HG02610 (cell line): ENCODE data around the gene PTPRN2.
"Not testable (repeated sequence)": the region's sequence is repeated elsewhere in the genome, so short reads cannot be mapped to it uniquely, and the experiment has no call there.

Experiments used
- ATAC-seq: cut with Tn5 transposase; IDR thresholded peaks from one replicate; pipeline ENCODE4 v1.9.1; 2021; ENCODE audit warnings: mild to moderate bottlenecking, moderate library complexity; ENCODE audit not compliant: unreplicated experiment

PTPRN2 gene

GRCh38 chr7:157908006-157908782 is 679.4 kb downstream of the PTPRN2 start:
- no peak for ATAC-seq

- no peak for ATAC-seq
These were observed 680.5 kb downstream of the PTPRN2 start for GRCh38 chr7:157907091-157907490.

DNA sequence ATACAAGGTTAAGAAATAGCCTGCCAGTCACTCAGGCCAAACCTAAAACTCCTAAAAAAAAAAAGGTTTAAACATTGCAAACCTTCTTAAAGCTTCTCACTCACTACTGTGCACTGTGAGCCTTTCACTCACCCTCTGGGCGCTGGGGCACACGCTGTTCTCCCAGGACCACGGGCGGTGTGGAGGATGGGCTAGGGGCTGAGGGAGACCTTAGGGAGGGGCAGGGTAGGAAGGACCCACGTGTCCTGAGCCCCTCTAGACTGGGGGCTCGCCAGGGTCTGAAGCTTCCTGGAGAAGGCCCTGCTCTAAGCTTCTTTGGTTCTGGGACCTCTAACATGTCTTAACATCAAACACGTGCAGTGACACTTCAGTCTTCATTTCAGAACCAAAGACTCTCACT is 681.0 kb downstream of the PTPRN2 start:
- no peak for ATAC-seq

DNA sequence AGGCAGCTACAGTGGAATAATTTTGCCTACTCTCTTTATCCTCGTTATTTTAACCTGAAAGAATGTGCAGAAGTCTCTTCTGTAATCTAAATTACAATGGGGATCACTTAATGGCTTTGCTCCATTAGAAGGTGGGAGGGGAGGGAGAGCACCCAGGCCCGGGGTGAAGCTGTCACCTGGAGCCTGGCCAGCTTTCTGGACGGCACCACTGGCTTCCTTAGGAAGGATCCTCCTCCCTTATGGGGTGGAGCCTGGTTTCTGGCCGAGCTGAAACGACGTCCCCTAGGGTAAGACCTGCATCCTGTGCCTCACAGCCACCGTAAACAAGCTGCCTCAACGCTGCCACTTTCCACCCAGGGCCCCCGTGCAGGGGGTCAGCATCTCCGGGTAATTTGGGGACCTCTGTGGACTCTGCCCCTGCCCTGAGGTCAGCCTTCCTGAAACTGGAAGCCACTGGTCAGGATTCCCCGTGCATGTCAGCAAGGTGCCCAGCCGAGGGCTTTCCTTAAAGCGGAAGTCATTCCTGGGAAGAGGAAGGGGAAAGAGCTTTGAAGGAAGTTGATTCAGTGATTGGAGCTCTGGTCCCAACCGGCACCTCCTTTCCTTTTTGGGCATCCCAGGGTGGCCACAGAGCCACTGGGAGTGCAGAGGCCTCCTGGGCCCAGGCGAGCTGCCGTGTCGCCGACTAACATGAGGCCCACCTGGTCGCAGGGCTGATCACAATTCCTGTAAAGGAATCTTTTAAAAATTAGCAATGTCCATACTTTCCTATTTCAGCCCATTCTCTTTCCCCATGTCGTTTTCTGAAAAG is 681.8 kb downstream of the PTPRN2 start:
- no peak for ATAC-seq

DNA sequence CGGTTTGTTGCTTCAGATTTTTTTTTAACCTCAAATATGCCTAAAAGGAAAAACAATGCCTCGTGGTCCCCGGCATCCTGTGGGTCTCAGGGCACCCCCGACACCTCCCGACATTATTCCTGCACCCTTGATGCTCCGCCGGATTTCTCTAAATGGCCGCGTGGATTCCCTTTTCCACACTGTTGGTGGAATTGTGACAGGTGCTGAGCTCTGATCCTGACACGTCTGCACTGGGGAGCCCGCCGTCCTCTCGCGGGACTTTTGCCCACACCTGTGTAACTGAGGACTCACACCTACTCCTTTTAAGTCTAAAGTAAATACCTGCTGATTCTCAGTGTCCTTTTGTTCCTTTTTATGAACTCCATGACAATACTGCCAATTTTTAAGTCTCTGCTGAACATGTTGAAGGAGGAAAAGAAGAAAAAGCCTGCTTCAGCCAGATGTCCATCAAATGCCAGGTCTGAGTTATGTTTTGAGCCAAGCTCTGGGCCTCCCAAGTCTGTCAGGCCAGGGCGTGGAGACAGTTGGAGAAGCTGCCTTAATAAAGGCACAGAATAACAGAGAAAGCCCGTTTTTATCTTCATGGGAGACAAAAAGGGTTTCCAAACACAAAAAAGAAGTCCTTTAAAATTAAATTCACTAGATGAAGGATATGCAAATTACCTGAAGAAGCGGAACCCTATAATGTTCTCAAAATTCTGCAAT is 682.6 kb downstream of the PTPRN2 start:
- no peak for ATAC-seq

DNA sequence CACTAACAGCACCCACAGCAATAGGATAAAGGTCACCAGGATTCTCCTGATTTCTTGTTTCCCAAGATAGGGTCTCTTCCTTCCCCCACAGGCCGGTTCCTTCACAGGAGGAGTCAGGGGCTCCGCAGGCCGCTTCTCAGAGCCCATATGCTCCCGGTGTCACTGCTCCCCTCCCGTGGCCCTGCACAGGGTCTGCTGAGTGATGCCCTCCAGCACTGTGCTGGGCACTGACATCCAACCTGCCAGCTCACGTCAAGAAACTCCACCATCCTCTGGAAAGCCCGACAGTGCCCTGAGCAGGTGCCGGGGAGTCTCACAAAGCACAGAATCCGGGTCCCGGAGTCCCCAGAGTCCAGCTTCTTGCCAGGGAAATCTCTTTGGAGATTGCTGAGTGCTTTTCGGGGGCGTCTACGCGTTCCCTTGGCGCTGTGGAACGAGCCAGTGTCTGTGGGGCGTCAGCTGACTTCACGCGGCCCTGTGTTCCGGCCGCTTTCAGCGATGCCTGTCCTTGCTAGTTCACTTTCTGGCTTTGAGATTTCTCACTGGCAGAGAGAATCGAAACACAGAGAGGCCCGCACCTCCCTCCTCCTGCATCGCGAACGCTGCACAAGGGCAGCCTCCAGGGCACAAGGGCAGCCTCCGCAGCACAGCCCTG is 683.3 kb downstream of the PTPRN2 start:
- no peak for ATAC-seq

DNA sequence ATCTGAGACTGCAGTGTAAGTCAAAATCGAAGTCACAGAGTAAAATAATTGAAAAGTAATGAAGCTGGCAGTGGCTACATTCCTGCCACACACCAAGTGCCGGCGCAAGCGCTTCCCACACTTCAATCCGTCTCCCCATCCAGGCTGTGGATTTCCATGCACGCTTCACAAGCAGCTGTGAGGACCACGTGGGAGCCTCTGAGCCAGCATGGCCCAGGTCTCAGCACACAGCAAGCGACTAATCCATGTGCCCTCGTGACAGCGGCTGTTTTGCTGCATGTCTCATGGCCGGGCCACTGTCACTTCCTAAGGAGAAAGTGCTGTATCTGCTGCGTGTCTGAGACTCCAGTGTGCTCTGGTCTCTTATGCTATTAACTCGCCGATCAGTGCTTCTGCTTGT is 683.9 kb downstream of the PTPRN2 start:
- no peak for ATAC-seq

GRCh38 chr7:157903296-157903695 is 684.3 kb downstream of the PTPRN2 start:
- ATAC-seq, result no peak

DNA sequence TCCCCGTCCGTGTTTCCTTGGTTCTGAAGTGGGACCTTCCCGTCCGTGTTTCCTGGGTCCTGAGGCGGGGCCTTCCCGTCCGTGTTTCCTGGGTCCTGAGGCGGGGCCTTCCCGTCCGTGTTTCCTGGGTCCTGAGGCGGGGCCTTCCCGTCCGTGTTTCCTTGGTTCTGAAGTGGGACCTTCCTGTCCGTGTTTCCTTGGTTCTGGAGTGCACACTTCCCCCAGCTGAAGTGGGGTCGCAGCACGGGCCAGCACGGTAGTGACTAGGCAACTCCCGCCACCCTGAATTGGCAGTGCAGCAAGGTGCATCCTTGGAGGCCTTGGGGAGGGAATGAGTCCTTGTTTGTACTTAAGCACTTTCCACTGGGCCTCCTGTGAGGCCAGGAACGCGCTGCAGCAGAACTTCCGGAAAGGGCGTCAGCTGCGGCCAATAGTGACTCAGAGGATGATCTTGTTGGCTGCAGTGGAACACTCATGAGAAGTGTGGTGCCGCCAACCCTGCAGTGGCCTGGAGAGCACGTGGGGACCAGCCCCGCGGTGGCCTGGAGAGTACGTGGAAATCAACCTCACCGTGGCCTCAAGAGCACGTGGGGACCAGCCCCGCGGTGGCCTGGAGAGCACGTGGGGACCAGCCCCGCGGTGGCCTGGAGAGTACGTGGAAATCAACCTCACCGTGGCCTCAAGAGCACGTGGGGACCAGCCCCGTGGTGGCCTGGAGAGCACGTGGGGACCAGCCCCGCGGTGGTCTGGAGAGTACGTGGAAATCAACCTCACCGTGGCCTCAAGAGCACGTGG is 685.6 kb downstream of the PTPRN2 start:
- not testable (repeated sequence) for ATAC-seq

DNA sequence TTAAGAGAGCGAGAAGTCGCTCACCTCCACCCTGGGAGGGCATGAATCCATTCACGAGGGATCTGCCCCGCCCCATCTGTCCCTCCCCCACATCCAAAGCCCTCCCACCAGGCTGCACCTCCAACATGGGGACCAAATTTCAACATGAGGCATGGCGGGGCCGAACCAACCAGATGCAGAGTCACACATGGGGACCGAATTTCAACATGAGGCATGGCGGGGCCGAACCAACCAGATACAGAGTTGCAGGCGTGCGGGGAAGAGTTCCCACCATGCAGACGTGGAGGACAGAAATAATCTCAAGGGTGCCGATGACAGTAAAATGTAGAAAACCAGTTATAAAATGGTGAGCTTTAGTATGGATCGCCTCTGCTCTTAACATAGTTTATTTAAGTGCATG is 686.5 kb downstream of the PTPRN2 start:
- no peak for ATAC-seq

GRCh38 chr7:157900556-157900955 is 687.1 kb downstream of the PTPRN2 start:
- no peak for ATAC-seq

GRCh38 chr7:157900011-157900410 is 687.6 kb downstream of the PTPRN2 start:
- ATAC-seq, result no peak

DNA sequence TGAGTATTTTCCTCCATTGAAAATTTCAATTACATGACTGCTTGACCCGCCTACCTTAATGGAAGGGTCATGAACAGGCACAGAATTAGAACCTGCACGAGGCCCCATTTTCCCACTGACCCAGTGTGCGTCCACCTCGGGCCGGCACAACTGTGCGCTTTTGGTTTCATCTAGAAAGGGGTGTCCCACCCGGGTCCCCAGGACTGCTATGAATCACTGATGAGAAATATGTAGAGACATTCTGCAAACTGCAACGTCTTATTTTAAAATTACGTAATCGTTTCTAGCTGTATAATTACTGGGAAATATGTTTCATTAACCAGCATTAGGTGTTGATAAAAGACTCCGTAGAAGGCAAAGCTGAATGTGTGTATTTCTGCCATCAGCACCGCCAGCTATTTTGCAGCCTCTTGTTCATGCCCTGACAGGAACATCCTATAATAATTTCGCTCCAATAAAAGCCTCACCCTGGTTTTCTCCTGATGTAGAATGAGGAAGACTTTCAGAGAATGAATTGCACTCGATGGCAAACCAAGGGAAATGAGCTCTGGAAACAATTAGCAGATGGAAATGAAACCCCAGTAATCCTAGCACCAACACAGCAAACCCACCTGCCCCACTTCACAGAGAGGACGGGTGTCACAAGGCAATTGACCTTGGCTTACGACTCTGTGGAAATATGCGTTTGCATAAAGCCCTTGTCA is 688.7 kb downstream of the PTPRN2 start:
- no peak for ATAC-seq

- no peak for ATAC-seq
These were observed 689.4 kb downstream of the PTPRN2 start for GRCh38 chr7:157898261-157898660.

- no peak for ATAC-seq
These were observed 689.9 kb downstream of the PTPRN2 start for GRCh38 chr7:157897681-157898080.

- no peak for ATAC-seq
These were observed 690.7 kb downstream of the PTPRN2 start for GRCh38 chr7:157896774-157897555.

- ATAC-seq, result not testable (repeated sequence)
These were observed 691.3 kb downstream of the PTPRN2 start for GRCh38 chr7:157896376-157896675.

GRCh38 chr7:157895520-157896375 is 691.9 kb downstream of the PTPRN2 start:
- ATAC-seq, result no peak
